Measurements from ENCODE around the gene PAX2.

Gene PAX2

GRCh38 chr10:100807241-100807951 is 62.0 kb downstream of the PAX2 start:
- H2BK15ac ChIP-seq (replicated peaks; ENCODE audit: low read depth): no peak overlapping the region
- no peak overlapping the region for H3K4ac ChIP-seq (ENCODE audit: low read depth, low read length)
- no peak overlapping the region for H3K4me2 ChIP-seq (ENCODE audit: low read length)
- no peaks in the 10 kb centered on the region for H3K36me3 ChIP-seq (ENCODE audit: control insufficient read depth, insufficient read depth, low read length)
- H3K79me1 ChIP-seq (ENCODE audit: low read length): no peaks in the 10 kb centered on the region
- H3K56ac ChIP-seq (ENCODE audit: low read length): no peak overlapping the region
- no peak overlapping the region for H3K23ac ChIP-seq (ENCODE audit: low read length)
- H4K5ac ChIP-seq (ENCODE audit: low read length): no peak overlapping the region
- no peaks in the 10 kb centered on the region for H3K27me3 ChIP-seq (ENCODE audit: insufficient read depth, low read length, poor library complexity)
- no peak for DNase-seq
- no peaks in the 10 kb centered on the region for H3K79me2 ChIP-seq (ENCODE audit: control insufficient read depth, insufficient read depth, low read length)
- no CpG with 5 or more reads among the region's 20 CpGs for WGBS (ENCODE audit: extremely low coverage, insufficient coverage, low lambda C conversion rate)
- no peak overlapping the region for H3K4me3 ChIP-seq (ENCODE audit: low read length)
- no peak overlapping the region for H2AK5ac ChIP-seq (ENCODE audit: low read length)
- H3K9ac ChIP-seq (ENCODE audit: low read length): no peak overlapping the region
- peaks cover 6% of the 10 kb centered on the region for H3K4me1 ChIP-seq (ENCODE audit: control insufficient read depth, low read depth, low read length)
- no peak overlapping the region for H4K8ac ChIP-seq (ENCODE audit: low read depth, low read length)
- no peak overlapping the region for H2BK120ac ChIP-seq (ENCODE audit: low read depth, low read length)
- H3K18ac ChIP-seq (ENCODE audit: low read length): no peak overlapping the region
- H3K27ac ChIP-seq (ENCODE audit: low read depth, low read length): no peak overlapping the region
- no peak overlapping the region for H2BK5ac ChIP-seq (ENCODE audit: low read length)

DNA sequence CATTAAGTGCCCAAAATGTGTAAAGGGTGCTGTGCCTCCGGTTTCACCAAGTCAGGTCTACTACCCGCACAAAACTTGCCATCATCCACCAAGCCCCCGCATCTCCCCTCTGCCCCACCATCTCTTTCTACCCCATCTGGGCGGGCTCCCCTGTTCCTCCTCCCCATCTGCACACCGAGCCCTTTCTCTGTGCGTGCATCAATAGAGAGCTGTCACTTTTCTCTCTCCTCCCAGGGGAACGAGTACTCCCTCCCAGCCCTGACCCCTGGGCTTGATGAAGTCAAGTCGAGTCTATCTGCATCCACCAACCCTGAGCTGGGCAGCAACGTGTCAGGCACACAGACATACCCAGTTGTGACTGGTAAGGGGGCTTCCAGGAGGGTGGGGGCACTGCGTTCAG is 63.5 kb downstream of the PAX2 start:
- Histone ChIP-seq H3K27ac (ENCODE audit: low read depth, low read length) (no peak overlapping the region), H3K36me3 (ENCODE audit: control insufficient read depth, insufficient read depth, low read length) (no peaks in the 10 kb centered on the region), H3K4me3 (ENCODE audit: low read length) (no peak overlapping the region), H3K4ac (ENCODE audit: low read depth, low read length) (no peak overlapping the region), H3K18ac (ENCODE audit: low read length) (no peak overlapping the region), H3K23ac (ENCODE audit: low read length) (no peak overlapping the region), H2BK5ac (ENCODE audit: low read length) (no peak overlapping the region), H3K56ac (ENCODE audit: low read length) (no peak overlapping the region), H2AK5ac (ENCODE audit: low read length) (no peak overlapping the region), H3K27me3 (ENCODE audit: insufficient read depth, low read length, poor library complexity) (no peaks in the 10 kb centered on the region), H2BK15ac (replicated peaks; ENCODE audit: low read depth) (no peak overlapping the region), H4K5ac (ENCODE audit: low read length) (no peak overlapping the region), H3K4me1 (ENCODE audit: control insufficient read depth, low read depth, low read length) (no peaks in the 10 kb centered on the region), H3K79me2 (ENCODE audit: control insufficient read depth, insufficient read depth, low read length) (no peaks in the 10 kb centered on the region), H2BK120ac (ENCODE audit: low read depth, low read length) (no peak overlapping the region), H3K4me2 (ENCODE audit: low read length) (no peak overlapping the region), H3K9ac (ENCODE audit: low read length) (no peak overlapping the region), H4K8ac (ENCODE audit: low read depth, low read length) (no peak overlapping the region), H3K79me1 (ENCODE audit: low read length) (no peaks in the 10 kb centered on the region)
- WGBS (ENCODE audit: extremely low coverage, insufficient coverage, low lambda C conversion rate): no CpG with 5 or more reads among the region's 10 CpGs
- DNase-seq: no peak

- H4K8ac ChIP-seq (ENCODE audit: low read depth, low read length): no peak overlapping the region
- no peak overlapping the region for H3K4me3 ChIP-seq (ENCODE audit: low read length)
- no peak overlapping the region for H3K27ac ChIP-seq (ENCODE audit: low read depth, low read length)
- H2AK5ac ChIP-seq (ENCODE audit: low read length): no peak overlapping the region
- H3K36me3 ChIP-seq (ENCODE audit: control insufficient read depth, insufficient read depth, low read length): no peaks in the 10 kb centered on the region
- H3K9ac ChIP-seq (ENCODE audit: low read length): no peak overlapping the region
- H3K4me2 ChIP-seq (ENCODE audit: low read length): no peak overlapping the region
- no peak overlapping the region for H3K18ac ChIP-seq (ENCODE audit: low read length)
- no CpG with 5 or more reads among the region's 14 CpGs for WGBS (ENCODE audit: extremely low coverage, insufficient coverage, low lambda C conversion rate)
- H3K23ac ChIP-seq (ENCODE audit: low read length): no peak overlapping the region
- H4K5ac ChIP-seq (ENCODE audit: low read length): no peak overlapping the region
- H3K79me1 ChIP-seq (ENCODE audit: low read length): no peaks in the 10 kb centered on the region
- H2BK120ac ChIP-seq (ENCODE audit: low read depth, low read length): no peak overlapping the region
- peaks cover 3% of the 10 kb centered on the region for H3K4me1 ChIP-seq (ENCODE audit: control insufficient read depth, low read depth, low read length)
- no peaks in the 10 kb centered on the region for H3K79me2 ChIP-seq (ENCODE audit: control insufficient read depth, insufficient read depth, low read length)
- no peak overlapping the region for H3K4ac ChIP-seq (ENCODE audit: low read depth, low read length)
- H2BK5ac ChIP-seq (ENCODE audit: low read length): no peak overlapping the region
- H3K27me3 ChIP-seq (ENCODE audit: insufficient read depth, low read length, poor library complexity): no peaks in the 10 kb centered on the region
- H3K56ac ChIP-seq (ENCODE audit: low read length): no peak overlapping the region
- no peak for DNase-seq
- no peak overlapping the region for H2BK15ac ChIP-seq (replicated peaks; ENCODE audit: low read depth)
These were observed 64.9 kb downstream of the PAX2 start for GRCh38 chr10:100810091-100810834.

DNA sequence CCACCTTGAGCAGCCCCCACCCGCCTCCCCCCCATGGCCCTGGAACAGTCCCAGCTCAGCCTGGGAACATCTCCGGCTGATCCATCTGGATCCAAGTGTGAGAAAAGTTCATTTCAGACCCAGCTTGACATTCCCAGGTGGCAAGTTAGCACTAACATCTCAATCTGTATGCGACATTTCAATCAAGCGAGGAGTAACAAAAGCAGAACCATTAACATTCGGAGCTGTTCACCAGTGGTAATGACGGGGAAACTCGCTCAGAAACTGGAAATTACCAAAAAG is 65.4 kb downstream of the PAX2 start:
- H3K27ac ChIP-seq (ENCODE audit: low read depth, low read length): no peak overlapping the region
- no peak overlapping the region for H2BK15ac ChIP-seq (replicated peaks; ENCODE audit: low read depth)
- H4K5ac ChIP-seq (ENCODE audit: low read length): no peak overlapping the region
- no peak overlapping the region for H3K9ac ChIP-seq (ENCODE audit: low read length)
- no peak overlapping the region for H3K4me2 ChIP-seq (ENCODE audit: low read length)
- H3K18ac ChIP-seq (ENCODE audit: low read length): no peak overlapping the region
- no peak for DNase-seq
- H3K4me1 ChIP-seq (ENCODE audit: control insufficient read depth, low read depth, low read length): peaks cover 8% of the 10 kb centered on the region
- no peaks in the 10 kb centered on the region for H3K36me3 ChIP-seq (ENCODE audit: control insufficient read depth, insufficient read depth, low read length)
- no peak overlapping the region for H4K8ac ChIP-seq (ENCODE audit: low read depth, low read length)
- no peak overlapping the region for H3K56ac ChIP-seq (ENCODE audit: low read length)
- no peak overlapping the region for H3K4me3 ChIP-seq (ENCODE audit: low read length)
- no CpG with 5 or more reads among the region's 7 CpGs for WGBS (ENCODE audit: extremely low coverage, insufficient coverage, low lambda C conversion rate)
- H3K79me2 ChIP-seq (ENCODE audit: control insufficient read depth, insufficient read depth, low read length): no peaks in the 10 kb centered on the region
- no peak overlapping the region for H2BK5ac ChIP-seq (ENCODE audit: low read length)
- no peak overlapping the region for H3K4ac ChIP-seq (ENCODE audit: low read depth, low read length)
- no peak overlapping the region for H2AK5ac ChIP-seq (ENCODE audit: low read length)
- no peaks in the 10 kb centered on the region for H3K79me1 ChIP-seq (ENCODE audit: low read length)
- H3K23ac ChIP-seq (ENCODE audit: low read length): no peak overlapping the region
- no peaks in the 10 kb centered on the region for H3K27me3 ChIP-seq (ENCODE audit: insufficient read depth, low read length, poor library complexity)
- H2BK120ac ChIP-seq (ENCODE audit: low read depth, low read length): no peak overlapping the region

- no peak overlapping the region for H2AK5ac ChIP-seq (ENCODE audit: low read length)
- H3K27me3 ChIP-seq (ENCODE audit: insufficient read depth, low read length, poor library complexity): no peaks in the 10 kb centered on the region
- H2BK120ac ChIP-seq (ENCODE audit: low read depth, low read length): no peak overlapping the region
- H3K79me1 ChIP-seq (ENCODE audit: low read length): no peaks in the 10 kb centered on the region
- no CpG with 5 or more reads among the region's 1 CpG for WGBS (ENCODE audit: extremely low coverage, insufficient coverage, low lambda C conversion rate)
- no peak overlapping the region for H2BK5ac ChIP-seq (ENCODE audit: low read length)
- H3K4me1 ChIP-seq (ENCODE audit: control insufficient read depth, low read depth, low read length): peaks cover 9% of the 10 kb centered on the region
- H2BK15ac ChIP-seq (replicated peaks; ENCODE audit: low read depth): no peak overlapping the region
- no peak overlapping the region for H3K56ac ChIP-seq (ENCODE audit: low read length)
- H3K4me2 ChIP-seq (ENCODE audit: low read length): no peak overlapping the region
- H3K18ac ChIP-seq (ENCODE audit: low read length): no peak overlapping the region
- H3K4ac ChIP-seq (ENCODE audit: low read depth, low read length): no peak overlapping the region
- no peak overlapping the region for H3K27ac ChIP-seq (ENCODE audit: low read depth, low read length)
- no peaks in the 10 kb centered on the region for H3K36me3 ChIP-seq (ENCODE audit: control insufficient read depth, insufficient read depth, low read length)
- H4K8ac ChIP-seq (ENCODE audit: low read depth, low read length): no peak overlapping the region
- H3K23ac ChIP-seq (ENCODE audit: low read length): no peak overlapping the region
- no peak for DNase-seq
- H3K9ac ChIP-seq (ENCODE audit: low read length): no peak overlapping the region
- H3K4me3 ChIP-seq (ENCODE audit: low read length): no peak overlapping the region
- H3K79me2 ChIP-seq (ENCODE audit: control insufficient read depth, insufficient read depth, low read length): no peaks in the 10 kb centered on the region
- no peak overlapping the region for H4K5ac ChIP-seq (ENCODE audit: low read length)
These were observed 65.9 kb downstream of the PAX2 start for GRCh38 chr10:100811261-100811660.

All from mesendoderm (in vitro differentiated cells).